Endothelial cell (in vitro differentiated cells): ENCODE measurements around the gene FANCD2. TPM values are rescaled to one million over a fixed set of nuclear protein-coding genes. Genes with fewer than 3 reads are reported as not detected.
"Not testable (repeated sequence)": the region's sequence is repeated elsewhere in the genome, so short reads cannot be mapped to it uniquely, and the experiment has no call there.

Experiments used
- DNase-seq: peaks from one replicate; pipeline ENCODE4 v3.0.0; 2021; ENCODE audit warnings: low spot score
- H3K27ac Mint-ChIP-seq: one replicate; pipeline ENCODE4 v1.8.0; 2021; ENCODE audit warnings: mixed read lengths, inconsistent platforms; ENCODE audit not compliant: unreplicated experiment
- H3K27me3 Mint-ChIP-seq: one replicate; pipeline ENCODE4 v1.8.0; 2021; ENCODE audit warnings: mild to moderate bottlenecking, moderate library complexity, mixed read lengths, inconsistent platforms; ENCODE audit not compliant: unreplicated experiment
- H3K36me3 Mint-ChIP-seq: one replicate; pipeline ENCODE4 v1.8.0; 2021; ENCODE audit warnings: mild to moderate bottlenecking, low read depth, mixed read lengths, inconsistent platforms; ENCODE audit not compliant: unreplicated experiment
- H3K4me1 Mint-ChIP-seq: one replicate; pipeline ENCODE4 v1.8.0; 2021; ENCODE audit warnings: mild to moderate bottlenecking, mixed read lengths, inconsistent platforms; ENCODE audit not compliant: unreplicated experiment
- H3K4me3 Mint-ChIP-seq: one replicate; pipeline ENCODE4 v1.8.0; 2021; ENCODE audit warnings: mild to moderate bottlenecking, mixed read lengths, inconsistent platforms; ENCODE audit not compliant: unreplicated experiment
- H3K9me3 Mint-ChIP-seq: one replicate; pipeline ENCODE4 v1.8.0; 2021; ENCODE audit warnings: mixed read lengths, inconsistent platforms; ENCODE audit not compliant: unreplicated experiment
- CTCF ChIP-seq: fragments of 200-600 bp; sonication (generic); IDR thresholded peaks from one replicate; pipeline ENCODE4 v1.5.0; 2021; ENCODE audit warnings: antibody characterized with exemption; ENCODE audit not compliant: unreplicated experiment
- total RNA-seq: library from RNA; stranded (reverse); fragmentation: NEBNext Ultra II Directional; extraction: Animal tissue kit (Norgen Biotek cat#: 25700); gene quantifications from one replicate; pipeline ENCODE4 v1.2.1, GENCODE V29; 2021; ENCODE audit not compliant: unreplicated experiment

The FANCD2 gene
- total RNA-seq, 1 donor from 2014 or later, result 14.5 TPM

- H3K4me1 Mint-ChIP-seq, result no peaks in the 10 kb centered on the region
- no peak overlapping the region for H3K27ac Mint-ChIP-seq
- H3K36me3 Mint-ChIP-seq, result no peaks in the 10 kb centered on the region
- DNase-seq, result no peak
- no peak overlapping the region for H3K4me3 Mint-ChIP-seq
- TF ChIP-seq CTCF, result no peak
- peaks cover 2% of the 10 kb centered on the region for H3K27me3 Mint-ChIP-seq
- no peaks in the 10 kb centered on the region for H3K9me3 Mint-ChIP-seq
Measured at GRCh38 chr3:10055097-10055496, 28.9 kb downstream of the FANCD2 start.

- H3K27me3 Mint-ChIP-seq, H3K4me3 Mint-ChIP-seq, H3K27ac Mint-ChIP-seq, H3K9me3 Mint-ChIP-seq, H3K4me1 Mint-ChIP-seq, DNase-seq: not testable (repeated sequence)
- peaks cover 31% of the 10 kb centered on the region for H3K36me3 Mint-ChIP-seq
Measured at GRCh38 chr3:10070077-10070476, 43.8 kb downstream of the FANCD2 start.

DNA sequence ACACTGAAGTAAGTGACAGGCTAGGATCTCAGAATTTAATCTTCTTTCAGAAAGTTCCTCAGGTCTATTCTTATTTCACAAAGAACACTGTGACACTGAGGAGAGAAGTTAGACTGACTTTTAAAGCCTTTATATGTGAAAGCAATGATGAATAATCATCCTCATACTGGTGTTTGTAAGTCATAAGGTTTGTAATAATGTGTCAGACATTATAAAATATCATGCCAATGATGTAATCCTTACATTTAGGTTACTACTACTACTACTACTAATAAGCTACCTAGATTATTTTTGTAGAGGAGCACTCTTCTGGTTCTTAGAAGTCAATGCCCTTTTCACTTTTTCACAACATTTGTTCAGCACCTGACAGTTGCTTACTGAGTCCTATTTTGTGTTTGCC is 48.4 kb downstream of the FANCD2 start:
- no peaks in the 10 kb centered on the region for H3K9me3 Mint-ChIP-seq
- no peaks in the 10 kb centered on the region for H3K27me3 Mint-ChIP-seq
- H3K4me1 Mint-ChIP-seq, result no peaks in the 10 kb centered on the region
- H3K4me3 Mint-ChIP-seq, result no peak overlapping the region
- H3K27ac Mint-ChIP-seq, result no peak overlapping the region
- no peak for DNase-seq
- TF ChIP-seq CTCF, result no peak
- no peaks in the 10 kb centered on the region for H3K36me3 Mint-ChIP-seq

GRCh38 chr3:10081871-10082270 is 55.6 kb downstream of the FANCD2 start:
- TF ChIP-seq CTCF, result no peak
- H3K36me3 Mint-ChIP-seq, result peaks cover 8% of the 10 kb centered on the region
- H3K4me1 Mint-ChIP-seq, result no peaks in the 10 kb centered on the region

DNA sequence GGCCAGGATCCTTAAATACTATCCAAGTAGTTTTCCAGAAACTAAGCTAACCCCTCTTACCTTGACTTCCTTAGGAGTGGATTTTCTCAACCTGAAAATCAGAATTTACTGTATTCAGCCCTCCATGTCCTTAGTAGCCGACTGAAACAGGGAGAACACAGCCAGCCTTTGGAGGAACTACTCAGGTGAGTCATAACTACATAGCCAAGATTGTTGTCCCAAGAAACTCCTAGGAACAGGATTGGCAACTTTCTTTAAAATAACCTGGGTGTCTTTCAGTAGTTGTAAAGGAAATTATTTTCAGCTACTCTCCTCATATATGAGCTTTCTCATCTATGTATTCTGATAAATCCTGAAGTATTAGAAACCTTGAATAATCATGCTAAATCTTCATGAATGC is 59.5 kb downstream of the FANCD2 start:
- Mint-ChIP-seq H3K4me3 (no peak overlapping the region), H3K27me3 (no peaks in the 10 kb centered on the region), H3K36me3 (peaks cover 11% of the 10 kb centered on the region), H3K9me3 (no peaks in the 10 kb centered on the region), H3K4me1 (no peaks in the 10 kb centered on the region), H3K27ac (no peak overlapping the region)
- DNase-seq, result no peak
- no peak for TF ChIP-seq CTCF

More at GRCh38 chr3:10081871-10082270, 55.6 kb downstream of the FANCD2 start:
- Mint-ChIP-seq H3K27ac (no peak overlapping the region), H3K4me3 (no peak overlapping the region), H3K27me3 (no peaks in the 10 kb centered on the region), H3K9me3 (no peaks in the 10 kb centered on the region)
- no peak for DNase-seq

GRCh38 chr3:10088256-10088655 is 62.0 kb downstream of the FANCD2 start:
- DNase-seq, result no peak
- Mint-ChIP-seq H3K4me1 (no peaks in the 10 kb centered on the region), H3K27ac (no peak overlapping the region), H3K27me3 (no peaks in the 10 kb centered on the region), H3K4me3 (no peak overlapping the region), H3K36me3 (peaks cover 14% of the 10 kb centered on the region), H3K9me3 (no peaks in the 10 kb centered on the region)
- TF ChIP-seq CTCF, result no peak
